Measurements from ENCODE around the gene TSPAN9. TPM values are rescaled to one million over a fixed set of nuclear protein-coding genes. Genes with fewer than 3 reads are reported as not detected.

The TSPAN9 gene
- total RNA-seq, 1 donor from 2014 or later, result 109 TPM

DNA sequence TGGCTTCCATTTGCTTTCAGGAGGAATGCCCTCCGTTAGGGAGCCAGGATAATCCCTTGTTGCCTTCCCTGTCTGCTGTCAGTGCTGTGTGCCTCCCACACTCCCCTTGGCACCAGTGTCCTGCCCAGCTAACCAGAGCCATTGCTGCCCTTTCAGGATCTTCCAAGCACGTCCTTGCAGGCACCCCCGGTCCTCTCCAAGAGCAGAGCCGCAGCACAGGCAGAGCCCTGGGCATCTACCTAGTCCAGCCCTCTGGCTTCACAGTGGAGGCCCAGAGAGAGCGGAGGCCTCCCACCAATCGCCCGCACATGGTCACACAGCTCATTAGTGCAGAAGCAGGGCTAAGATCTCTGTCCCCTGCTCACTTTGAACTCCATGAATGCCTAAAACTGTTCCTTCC, 39.0 kb upstream of the TSPAN9 start:
- no peak for DNase-seq (ENCODE audit: low spot score in 2 of 2)
- intact Hi-C loops (cut with DNase I), result no loop called here
- Histone ChIP-seq H3K4me1 (peaks cover 0 to 4% of the 10 kb centered on the region in 2 donors), H3K4me3 (no peak overlapping the region), H3K9me3 (no peaks in the 10 kb centered on the region), H3K36me3 (peaks cover 6 to 27% of the 10 kb centered on the region in 2 donors), H3K27ac (no peak overlapping the region), H3K27me3 (no peaks in the 10 kb centered on the region)
- TF ChIP-seq, protein P1, sequence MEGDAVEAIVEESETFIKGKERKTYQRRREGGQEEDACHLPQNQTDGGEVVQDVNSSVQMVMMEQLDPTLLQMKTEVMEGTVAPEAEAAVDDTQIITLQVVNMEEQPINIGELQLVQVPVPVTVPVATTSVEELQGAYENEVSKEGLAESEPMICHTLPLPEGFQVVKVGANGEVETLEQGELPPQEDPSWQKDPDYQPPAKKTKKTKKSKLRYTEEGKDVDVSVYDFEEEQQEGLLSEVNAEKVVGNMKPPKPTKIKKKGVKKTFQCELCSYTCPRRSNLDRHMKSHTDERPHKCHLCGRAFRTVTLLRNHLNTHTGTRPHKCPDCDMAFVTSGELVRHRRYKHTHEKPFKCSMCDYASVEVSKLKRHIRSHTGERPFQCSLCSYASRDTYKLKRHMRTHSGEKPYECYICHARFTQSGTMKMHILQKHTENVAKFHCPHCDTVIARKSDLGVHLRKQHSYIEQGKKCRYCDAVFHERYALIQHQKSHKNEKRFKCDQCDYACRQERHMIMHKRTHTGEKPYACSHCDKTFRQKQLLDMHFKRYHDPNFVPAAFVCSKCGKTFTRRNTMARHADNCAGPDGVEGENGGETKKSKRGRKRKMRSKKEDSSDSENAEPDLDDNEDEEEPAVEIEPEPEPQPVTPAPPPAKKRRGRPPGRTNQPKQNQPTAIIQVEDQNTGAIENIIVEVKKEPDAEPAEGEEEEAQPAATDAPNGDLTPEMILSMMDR (IDR thresholded peaks at IDR 0.05), result no peak

DNA sequence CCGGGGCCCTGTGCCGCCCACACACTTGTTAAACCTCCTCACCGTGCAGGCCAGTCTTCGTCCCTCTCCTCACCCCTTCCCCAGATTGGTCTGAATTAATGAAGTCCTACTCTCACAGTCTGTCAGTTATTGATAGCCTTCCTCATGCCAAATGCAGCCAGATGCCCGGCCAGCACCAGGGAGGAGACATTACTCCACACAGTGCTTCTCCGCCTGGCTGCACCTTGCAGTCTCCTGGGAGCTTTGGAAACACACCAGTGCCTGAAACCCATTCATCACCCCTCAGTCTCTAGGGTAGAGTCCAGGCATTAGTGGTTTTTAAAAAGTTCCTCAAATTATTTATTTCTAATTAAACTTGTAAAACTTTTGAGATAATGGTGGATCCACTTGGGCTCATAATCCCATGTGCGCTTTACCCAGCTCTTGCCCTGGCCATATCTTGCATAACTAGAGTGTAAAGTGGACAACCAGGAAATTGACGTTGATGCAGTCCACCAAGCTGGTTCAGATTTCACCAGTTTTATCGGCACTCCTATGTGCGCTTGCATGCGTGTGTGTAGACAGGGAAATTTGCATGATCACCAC, 38.2 kb upstream of the TSPAN9 start:
- intact Hi-C loops (cut with DNase I), result no loop called here
- TF ChIP-seq, protein P1 (IDR thresholded peaks at IDR 0.05), result no peak
- no peaks in the 10 kb centered on the region for H3K27me3 ChIP-seq
- no peak overlapping the region for H3K4me3 ChIP-seq
- H3K27ac ChIP-seq, result no peak overlapping the region
- H3K9me3 ChIP-seq, result no peaks in the 10 kb centered on the region
- H3K36me3 ChIP-seq, result peaks cover 6 to 27% of the 10 kb centered on the region in 2 donors
- H3K4me1 ChIP-seq, result peaks cover 0 to 4% of the 10 kb centered on the region in 2 donors
- no peak for DNase-seq (ENCODE audit: low spot score in 2 of 2)

DNA sequence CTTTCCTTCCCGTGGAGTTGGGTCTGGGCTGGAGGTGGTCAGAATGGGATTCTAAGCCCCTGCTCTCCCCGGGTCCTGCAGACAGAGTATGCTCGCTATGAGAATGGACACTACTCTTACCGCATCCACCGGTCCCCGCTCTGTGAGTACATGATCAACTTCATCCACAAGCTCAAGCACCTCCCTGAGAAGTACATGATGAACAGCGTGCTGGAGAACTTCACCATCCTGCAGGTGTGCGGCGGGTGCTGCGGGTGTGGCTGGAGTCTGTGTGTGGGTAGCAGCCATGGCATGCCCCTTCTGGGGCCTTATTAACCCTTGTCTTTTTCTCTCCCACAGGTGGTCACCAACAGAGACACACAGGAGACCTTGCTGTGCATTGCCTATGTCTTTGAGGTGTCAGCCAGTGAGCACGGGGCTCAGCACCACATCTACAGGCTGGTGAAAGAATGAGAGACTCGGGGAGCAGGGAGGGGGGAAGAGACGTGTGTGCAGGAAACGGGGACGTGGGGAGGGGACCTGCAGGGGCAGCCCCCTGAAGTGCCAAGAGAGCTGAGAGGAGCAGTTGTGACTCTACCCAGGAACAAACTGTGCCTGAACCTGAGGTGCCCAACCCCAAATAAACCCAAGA, 37.0 kb upstream of the TSPAN9 start:
- Histone ChIP-seq H3K27me3 (no peaks in the 10 kb centered on the region), H3K4me3 (no peak overlapping the region), H3K27ac (no peak overlapping the region), H3K4me1 (peaks cover 0 to 4% of the 10 kb centered on the region in 2 donors), H3K9me3 (no peaks in the 10 kb centered on the region), H3K36me3 (peaks cover 6 to 27% of the 10 kb centered on the region in 2 donors)
- TF ChIP-seq, protein P1 (IDR thresholded peaks at IDR 0.05), result no peak
- intact Hi-C loops (cut with DNase I), result loop anchor here (5.0 kb wide), 1 partner anchor 78 kb away; no protein-coding TSS in a partner anchor
- DNase-seq (ENCODE audit: low spot score in 2 of 2), result no peak

GRCh38 chr12:3040663-3041544, 36.3 kb upstream of the TSPAN9 start:
- peaks cover 0 to 4% of the 10 kb centered on the region in 2 donors for H3K4me1 ChIP-seq
- TF ChIP-seq, protein P1 (IDR thresholded peaks at IDR 0.05), result no peak
- H3K9me3 ChIP-seq, result no peaks in the 10 kb centered on the region
- H3K27me3 ChIP-seq, result no peaks in the 10 kb centered on the region
- peaks cover 6 to 27% of the 10 kb centered on the region in 2 donors for H3K36me3 ChIP-seq
- intact Hi-C loops (cut with DNase I), result loop anchor here (1.0 to 5.0 kb wide), 2 partner anchors 79 to 188 kb away; no protein-coding TSS in a partner anchor
- no peak for DNase-seq (ENCODE audit: low spot score in 2 of 2)
- H3K4me3 ChIP-seq, result no peak overlapping the region
- H3K27ac ChIP-seq, result no peak overlapping the region

DNA sequence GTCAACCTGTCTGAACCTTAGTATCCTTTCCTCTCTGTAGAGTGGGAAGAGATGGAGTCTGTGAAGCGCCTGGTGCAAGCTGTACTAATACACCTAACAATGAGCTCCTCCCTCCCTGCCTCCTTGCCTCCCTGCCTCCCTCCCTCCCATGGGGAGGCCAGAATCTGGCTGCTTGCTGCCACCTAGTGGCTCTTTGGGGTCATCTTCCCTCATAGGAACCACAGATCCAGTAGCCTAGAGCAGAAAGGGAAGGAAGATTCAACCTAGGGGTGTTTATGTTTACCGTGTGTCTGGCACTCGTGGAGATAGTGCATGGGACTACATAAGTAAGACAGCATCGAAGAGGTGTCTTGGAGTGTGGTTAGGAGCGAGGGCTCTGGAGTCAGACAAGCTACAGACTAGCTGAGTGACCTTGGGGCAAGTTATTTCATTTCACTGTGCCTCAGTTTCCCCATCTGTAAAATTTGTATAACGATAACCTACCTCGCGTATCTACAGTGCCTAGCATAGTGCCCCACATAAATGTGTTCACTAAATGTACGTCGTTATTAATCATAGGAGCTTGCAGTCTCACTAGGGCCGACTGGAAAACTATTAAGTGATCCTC, 35.5 kb upstream of the TSPAN9 start:
- intact Hi-C loops (cut with DNase I), result loop anchor here (1.0 to 5.0 kb wide), 2 partner anchors 79 to 188 kb away; no protein-coding TSS in a partner anchor
- Histone ChIP-seq H3K27me3 (no peaks in the 10 kb centered on the region), H3K36me3 (peaks cover 6 to 27% of the 10 kb centered on the region in 2 donors), H3K9me3 (no peaks in the 10 kb centered on the region), H3K27ac (no peak overlapping the region), H3K4me3 (no peak overlapping the region), H3K4me1 (peaks cover 0 to 4% of the 10 kb centered on the region in 2 donors)
- TF ChIP-seq, protein P1 (IDR thresholded peaks at IDR 0.05), result peak; percentile 53 to 73 (median 64)
- peak in 1 of 2 donors; percentile 77 for DNase-seq (ENCODE audit: low spot score in 2 of 2)

Data from ascending aorta (tissue), 2 donors.